GM12878 (cell line): ENCODE data around the gene MGA.

Source experiments
- NFYA ChIP-seq: IDR thresholded peaks from 2 replicates; pipeline ENCODE4 v1.6.1; 2011; ENCODE audit warnings: low read depth, mild to moderate bottlenecking, low read length, improper control_type of control experiment, borderline replicate concordance
- RAD21 ChIP-seq: IDR thresholded peaks from 2 replicates; pipeline ENCODE4 v1.6.1; 2011; ENCODE audit warnings: mild to moderate bottlenecking, low read depth, low read length, moderate library complexity; ENCODE audit not compliant: insufficient read depth
- SIN3A ChIP-seq: IDR thresholded peaks from 2 replicates; pipeline ENCODE4 v1.6.1; 2012; ENCODE audit warnings: low read depth, low read length, improper control_type of control experiment
- SUZ12 ChIP-seq: fragments of 200-600 bp; sonication (generic); IDR thresholded peaks from one replicate; pipeline ENCODE4 v1.6.1; 2018; ENCODE audit warnings: antibody characterized with exemption, mild to moderate bottlenecking; ENCODE audit not compliant: unreplicated experiment
- TBL1XR1 ChIP-seq: IDR thresholded peaks from 2 replicates; pipeline ENCODE4 v1.6.1; 2012; ENCODE audit warnings: low read depth, low read length, improper control_type of control experiment
- TF ChIP-seq, protein P1 (sequence below), 3 experiments: IDR thresholded peaks in 2 of 3; conservative IDR thresholded peaks in 1 of 3; 2 replicates each; pipeline ENCODE4 v1.5.1; 2011; ENCODE audit warnings: low read depth in 3 of 3, low read length in 3 of 3, mild to moderate bottlenecking in 3 of 3, control low read depth in 2 of 3, moderate library complexity in 2 of 3, inconsistent platforms in 1 of 3, mixed read lengths in 1 of 3; ENCODE audit not compliant: control insufficient read depth in 2 of 3, insufficient read depth in 1 of 3; ENCODE audit errors: extremely low read depth in 1 of 3

DNA sequence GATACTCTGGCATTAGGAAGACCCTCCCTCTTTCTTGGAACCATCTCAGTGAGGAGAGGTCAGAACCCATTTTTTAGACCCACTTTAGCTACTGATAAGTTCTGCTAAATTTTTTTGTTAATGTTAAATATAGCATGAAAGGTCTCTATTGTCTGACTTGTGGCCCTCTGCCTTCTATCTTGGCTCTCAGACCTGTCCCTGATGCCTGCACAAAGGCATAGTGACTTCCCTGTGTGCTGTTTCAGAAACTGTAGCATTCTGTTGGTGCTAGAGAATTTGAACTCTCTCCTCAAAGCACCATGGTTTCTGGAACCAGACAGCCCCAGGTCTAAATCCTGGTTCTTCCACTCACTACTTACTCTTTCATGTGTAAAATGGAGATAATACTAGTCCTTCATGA is 129.5 kb downstream of the MGA start:
- TF ChIP-seq SIN3A (no peak), NFYA (no peak), SUZ12 (no peak), TBL1XR1 (no peak), RAD21 (no peak)
- TF ChIP-seq, protein P1, sequence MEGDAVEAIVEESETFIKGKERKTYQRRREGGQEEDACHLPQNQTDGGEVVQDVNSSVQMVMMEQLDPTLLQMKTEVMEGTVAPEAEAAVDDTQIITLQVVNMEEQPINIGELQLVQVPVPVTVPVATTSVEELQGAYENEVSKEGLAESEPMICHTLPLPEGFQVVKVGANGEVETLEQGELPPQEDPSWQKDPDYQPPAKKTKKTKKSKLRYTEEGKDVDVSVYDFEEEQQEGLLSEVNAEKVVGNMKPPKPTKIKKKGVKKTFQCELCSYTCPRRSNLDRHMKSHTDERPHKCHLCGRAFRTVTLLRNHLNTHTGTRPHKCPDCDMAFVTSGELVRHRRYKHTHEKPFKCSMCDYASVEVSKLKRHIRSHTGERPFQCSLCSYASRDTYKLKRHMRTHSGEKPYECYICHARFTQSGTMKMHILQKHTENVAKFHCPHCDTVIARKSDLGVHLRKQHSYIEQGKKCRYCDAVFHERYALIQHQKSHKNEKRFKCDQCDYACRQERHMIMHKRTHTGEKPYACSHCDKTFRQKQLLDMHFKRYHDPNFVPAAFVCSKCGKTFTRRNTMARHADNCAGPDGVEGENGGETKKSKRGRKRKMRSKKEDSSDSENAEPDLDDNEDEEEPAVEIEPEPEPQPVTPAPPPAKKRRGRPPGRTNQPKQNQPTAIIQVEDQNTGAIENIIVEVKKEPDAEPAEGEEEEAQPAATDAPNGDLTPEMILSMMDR (IDR thresholded peaks at IDR 0.05 in 2 of 3, conservative IDR thresholded peaks at IDR 0.05 in 1 of 3; ENCODE audit: control insufficient read depth in 2 of 3, extremely low read depth in 1 of 3, insufficient read depth in 1 of 3, low read depth in 3 of 3, low read length in 3 of 3), result no peak
